IMR-90 (cell line): Measurements from ENCODE around the gene HSPA9. TPM values are rescaled to one million over a fixed set of nuclear protein-coding genes. Genes with fewer than 3 reads are reported as not detected.
A peak's percentile ranks its signal among the peaks of the same experiment; 100 is the strongest.

Experiments
- ATAC-seq: fragments of 200-7000 bp; cut with Tn5 transposase; 2 replicates; pipeline ENCODE4 v1.9.1; 2020; ENCODE audit warnings: low read depth, mild to moderate bottlenecking, moderate library complexity
- BruUV-seq: library from RNA; stranded (reverse); fragments of 400-500 nt; replicated peaks from 2 replicates; lab custom pipeline; 2021; lab: Mats Ljungman, UMichigan
- CTCF ChIA-PET: fragments of 300-600 bp; formaldehyde crosslinking; extraction: SDS; loops from one replicate; lab custom pipeline; 2021; ENCODE audit warnings: antibody characterized with exemption; lab: Yijun Ruan, JAX
- POLR2A ChIA-PET: fragments of 300-600 bp; sonication (Branson Sonifier 250); formaldehyde crosslinking; loops from one replicate; lab custom pipeline; 2022; ENCODE audit warnings: antibody characterized with exemption; ENCODE audit not compliant: unreplicated experiment; lab: Charles Lee
- DNase-seq: peaks from one replicate; pipeline ENCODE4 v3.0.0; 2013
- H2AFZ ChIP-seq: replicated peaks from 2 replicates; pipeline ENCODE3; 2013; ENCODE audit warnings: low read length, mild to moderate bottlenecking; ENCODE audit not compliant: poor library complexity
- H2AK5ac ChIP-seq: 2 replicates; pipeline ENCODE4 v1.6.1; 2013; ENCODE audit warnings: low read depth, low read length, inconsistent platforms
- H2AK9ac ChIP-seq: replicated peaks from 2 replicates; pipeline ENCODE3; 2013; ENCODE audit warnings: mild to moderate bottlenecking, low read depth, low read length, moderate library complexity; ENCODE audit not compliant: poor library complexity
- H2BK120ac ChIP-seq: 2 replicates; pipeline ENCODE4 v1.6.1; 2013; ENCODE audit warnings: low read depth, low read length, inconsistent platforms
- H2BK15ac ChIP-seq: 3 replicates; pipeline ENCODE4 v1.6.1; 2013; ENCODE audit warnings: low read depth, low read length, inconsistent platforms
- H2BK20ac ChIP-seq: 2 replicates; pipeline ENCODE4 v1.6.1; 2013; ENCODE audit warnings: low read depth, mild to moderate bottlenecking, inconsistent platforms, low read length, moderate library complexity
- H2BK5ac ChIP-seq: 2 replicates; pipeline ENCODE4 v1.6.1; 2013; ENCODE audit warnings: mild to moderate bottlenecking, low read depth, low read length, inconsistent platforms; ENCODE audit not compliant: poor library complexity, severe bottlenecking
- H3K14ac ChIP-seq: replicated peaks from 2 replicates; pipeline ENCODE4 v1.6.1; 2013; ENCODE audit warnings: low read depth, low read length, inconsistent platforms
- H3K18ac ChIP-seq: 2 replicates; pipeline ENCODE4 v1.6.1; 2013; ENCODE audit warnings: low read depth, low read length, control low read depth
- H3K23ac ChIP-seq: 2 replicates; pipeline ENCODE4 v1.6.1; 2013; ENCODE audit warnings: low read depth, low read length, inconsistent platforms
- H3K27ac ChIP-seq: 2 replicates; pipeline ENCODE4 v1.5.1; 2013; ENCODE audit warnings: mild to moderate bottlenecking, control low read depth, low read length; ENCODE audit not compliant: insufficient read depth
- H3K27me3 ChIP-seq: 2 replicates; pipeline ENCODE4 v1.6.1; 2013; ENCODE audit warnings: low read length; ENCODE audit not compliant: control insufficient read depth, insufficient read depth
- H3K36me3 ChIP-seq: 2 replicates; pipeline ENCODE4 v1.6.1; 2013; ENCODE audit warnings: low read length, mixed read lengths; ENCODE audit not compliant: control insufficient read depth, insufficient read depth
- H3K4ac ChIP-seq: 2 replicates; pipeline ENCODE4 v1.6.1; 2013; ENCODE audit warnings: low read depth, low read length, inconsistent platforms
- H3K4me1 ChIP-seq: 2 replicates; pipeline ENCODE4 v1.6.1; 2013; ENCODE audit warnings: low read length, mixed read lengths; ENCODE audit not compliant: control insufficient read depth, insufficient read depth
- H3K4me2 ChIP-seq: 2 replicates; pipeline ENCODE4 v1.6.1; 2013; ENCODE audit warnings: low read depth, mild to moderate bottlenecking, control low read depth, low read length, moderate library complexity
- H3K4me3 ChIP-seq: 2 replicates; pipeline ENCODE4 v1.5.1; 2013; ENCODE audit warnings: low read depth, mild to moderate bottlenecking, control low read depth, low read length, moderate library complexity; ENCODE audit not compliant: insufficient read depth
- H3K56ac ChIP-seq: 2 replicates; pipeline ENCODE4 v1.6.1; 2013; ENCODE audit warnings: low read length, inconsistent platforms; ENCODE audit not compliant: insufficient read depth; ENCODE audit errors: extremely low read depth
- H3K79me1 ChIP-seq, 2 experiments: 2 replicates each; pipeline ENCODE4 v1.6.1; 2013; ENCODE audit warnings: low read length in 2 of 2, inconsistent platforms in 1 of 2, low read depth in 1 of 2
- H3K9ac ChIP-seq: 2 replicates; pipeline ENCODE4 v1.6.1; 2013; ENCODE audit warnings: low read depth, low read length, control low read depth
- H3K9me1 ChIP-seq: 2 replicates; pipeline ENCODE4 v1.6.1; 2013; ENCODE audit warnings: low read length, inconsistent platforms; ENCODE audit not compliant: insufficient read depth
- H3K9me3 ChIP-seq: 2 replicates; pipeline ENCODE4 v1.6.1; 2013; ENCODE audit warnings: low read length; ENCODE audit not compliant: control insufficient read depth, insufficient read depth
- H4K20me1 ChIP-seq: 2 replicates; pipeline ENCODE4 v1.6.1; 2013; ENCODE audit warnings: low read length, inconsistent platforms; ENCODE audit not compliant: insufficient read depth
- H4K5ac ChIP-seq: 2 replicates; pipeline ENCODE4 v1.6.1; 2013; ENCODE audit warnings: mild to moderate bottlenecking, low read depth, low read length, control low read depth
- H4K8ac ChIP-seq, 2 experiments: 2 replicates each; pipeline ENCODE4 v1.6.1; 2013; ENCODE audit warnings: low read depth in 2 of 2, low read length in 2 of 2, control low read depth in 1 of 2, inconsistent platforms in 1 of 2
- H4K91ac ChIP-seq: 2 replicates; pipeline ENCODE4 v1.6.1; 2013; ENCODE audit warnings: low read depth, low read length, inconsistent platforms; ENCODE audit not compliant: insufficient read depth
- CHD1 ChIP-seq: IDR thresholded peaks from 2 replicates; pipeline ENCODE4 v1.6.1; 2012; ENCODE audit warnings: low read depth, low read length, improper control_type of control experiment
- MAZ ChIP-seq: IDR thresholded peaks from 2 replicates; pipeline ENCODE4 v1.6.1; 2012; ENCODE audit warnings: low read depth, mild to moderate bottlenecking, low read length, improper control_type of control experiment, moderate library complexity, borderline replicate concordance
- MXI1 ChIP-seq: IDR thresholded peaks from 2 replicates; pipeline ENCODE4 v1.6.1; 2012; ENCODE audit warnings: low read depth, mild to moderate bottlenecking, low read length, moderate library complexity, borderline replicate concordance
- POLR2A ChIP-seq: IDR thresholded peaks from 2 replicates; pipeline ENCODE4 v1.6.1; 2012; ENCODE audit warnings: mild to moderate bottlenecking, low read depth, low read length
- RCOR1 ChIP-seq: IDR thresholded peaks from 2 replicates; pipeline ENCODE4 v1.6.1; 2012; ENCODE audit warnings: mild to moderate bottlenecking, low read length, improper control_type of control experiment; ENCODE audit not compliant: insufficient replicate concordance
- USF2 ChIP-seq: fragments of 150-350 bp; IDR thresholded peaks from 2 replicates; pipeline ENCODE4 v1.6.1; 2017; ENCODE audit warnings: mild to moderate bottlenecking, antibody characterized with exemption, low read length, low read depth
- WGBS, 2 experiments: methylation state at CpG; one replicate each; pipeline versions ENCODE4 v1.1.5 to v1.1.7; 2013; ENCODE audit warnings: missing lambda C conversion rate in 2 of 2; ENCODE audit not compliant: insufficient read length in 1 of 2; ENCODE audit errors: extremely low coverage in 2 of 2; 5-methylcytosine and 5-hydroxymethylcytosine counted together
- dilution Hi-C: fragments of 300-500 bp; cut with HindIII; formaldehyde crosslinking; loops from one replicate; pipeline ENCODE4 v1.14.3; 2018; ENCODE audit warnings: low sequenced_read_pairs; ENCODE audit not compliant: unreplicated experiment
- in situ Hi-C: fragments of 300-500 bp; cut with MboI; formaldehyde crosslinking; loops from 3 replicates; pipeline ENCODE4 v1.14.3; 2019; ENCODE audit warnings: low sequenced_read_pairs, inconsistent platforms, mixed read lengths
- intact Hi-C: fragments of 100-400 bp; cut with micrococcal nuclease; formaldehyde crosslinking; loops from 2 replicates; pipeline ENCODE4 v1.10.0; 2022
- polyA plus RNA-seq, 3 experiments: library from polyadenylated mRNA; depleted of rRNA; stranded (reverse); fragments of >200 nt; gene quantifications; 2 replicates each; pipeline ENCODE4 v1.2.3, GENCODE V29; 2012; ENCODE audit warnings: low replicate concordance in 1 of 3
- total RNA-seq: library from RNA; depleted of rRNA; stranded (reverse); fragments of >200 nt; gene quantifications from 2 replicates; pipeline ENCODE4 v1.2.3, GENCODE V29; 2012

HSPA9 gene
- total and polyA plus RNA-seq, 2 of the 4 experiments (the other 2 are of a cell fraction) = 157 to 472 TPM

- DNase-seq = no peak
- ChIA-PET CTCF (interaction anchor here (0.6 to 1.3 kb wide), 2 partner anchors 10 to 89 kb away, joined by 3 read pairs; no protein-coding TSS in a partner anchor), POLR2A (no interaction called here)
- TF ChIP-seq MXI1 (no peak), POLR2A (no peak), MAZ (no peak), CHD1 (no peak), RCOR1 (no peak), USF2 (no peak)
- Histone ChIP-seq H2AFZ (no peak overlapping the region), H2BK5ac (no peak overlapping the region), H2BK20ac (no peak overlapping the region), H3K9me3 (no peaks in the 10 kb centered on the region), H3K79me1 (peaks cover 10 to 36% of the 10 kb centered on the region in 2 experiments; a peak in 2 of 4 replicates), H3K36me3 (peaks cover 31% of the 10 kb centered on the region), H3K27me3 (no peaks in the 10 kb centered on the region), H2AK5ac (no peak overlapping the region), H2BK120ac (no peak overlapping the region), H3K4me3 (no peak overlapping the region), H2BK15ac (no peak overlapping the region), H3K18ac (no peak overlapping the region), H4K8ac (no peak overlapping the region), H4K5ac (no peak overlapping the region), H3K9me1 (no peaks in the 10 kb centered on the region), H4K20me1 (peaks cover 26% of the 10 kb centered on the region; the same call in 1 of the 2 replicates), H3K9ac (no peak overlapping the region), H3K4ac (no peak overlapping the region), H3K56ac (no peak overlapping the region), H3K14ac (no peak overlapping the region), H3K4me1 (no peaks in the 10 kb centered on the region), H4K91ac (no peak overlapping the region), H3K27ac (no peak overlapping the region), H2AK9ac (no peak overlapping the region), H3K4me2 (no peak overlapping the region), H3K23ac (no peak overlapping the region)
- dilution Hi-C loops = no loop called here
- BruUV-seq = no TSS peak
- ATAC-seq = peak; percentile 22; the same call in 1 of the 2 replicates
- intact Hi-C loops = no loop called here
- WGBS, 2 experiments = no CpG with 5 or more reads among the region's 5 CpGs
- in situ Hi-C loops = no loop called here
These were observed 21.6 kb downstream of the HSPA9 start for GRCh38 chr5:138553437-138554095.
